ENCODE results near the gene ACBD4. TPM values are rescaled to one million over a fixed set of nuclear protein-coding genes. Genes with fewer than 3 reads are reported as not detected.

Gene ACBD4
- total and polyA plus RNA-seq, 2 of the 13 experiments (the other 11 are each of a cell fraction or from before 2014, with no cell fraction given), result 16.1 to 26.9 TPM

DNA sequence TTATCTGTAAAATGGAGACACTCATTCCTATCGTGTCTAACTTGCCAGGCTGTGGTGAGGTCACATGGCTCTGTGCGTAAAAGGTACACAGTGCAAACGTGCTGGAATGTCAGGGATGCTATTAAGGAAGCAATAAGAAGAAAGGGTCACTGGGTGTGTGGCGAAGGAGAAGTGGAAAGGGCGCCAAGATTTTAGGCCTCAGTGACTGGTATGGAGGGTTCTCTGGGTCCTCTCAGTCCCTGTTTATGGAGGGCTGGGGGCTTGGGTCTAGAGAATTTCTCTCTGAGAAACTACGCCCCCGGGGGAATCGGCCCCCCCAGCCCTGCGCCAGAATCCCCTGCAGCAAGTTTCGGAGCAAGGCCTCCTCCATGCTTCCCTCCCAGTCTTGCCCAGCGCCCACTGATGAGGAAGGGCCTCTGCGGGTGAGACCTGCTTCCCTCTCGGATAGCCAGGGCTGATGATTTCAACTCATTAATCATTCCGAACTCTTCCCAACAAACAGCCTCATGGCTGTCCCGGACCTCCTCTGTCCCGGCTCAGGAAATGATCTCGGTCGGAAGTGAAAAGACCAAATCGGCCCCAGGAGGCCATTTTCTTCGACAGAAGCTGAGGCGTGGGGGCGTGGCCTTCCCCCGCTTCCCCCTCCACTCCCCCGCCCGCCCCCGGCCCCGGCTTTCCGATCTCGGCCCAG, 11.5 kb downstream of the ACBD4 start (continued):
- TF ChIP-seq, protein P1, sequence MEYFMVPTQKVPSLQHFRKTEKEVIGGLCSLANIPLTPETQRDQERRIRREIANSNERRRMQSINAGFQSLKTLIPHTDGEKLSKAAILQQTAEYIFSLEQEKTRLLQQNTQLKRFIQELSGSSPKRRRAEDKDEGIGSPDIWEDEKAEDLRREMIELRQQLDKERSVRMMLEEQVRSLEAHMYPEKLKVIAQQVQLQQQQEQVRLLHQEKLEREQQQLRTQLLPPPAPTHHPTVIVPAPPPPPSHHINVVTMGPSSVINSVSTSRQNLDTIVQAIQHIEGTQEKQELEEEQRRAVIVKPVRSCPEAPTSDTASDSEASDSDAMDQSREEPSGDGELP (IDR thresholded peaks at IDR 0.05; ENCODE audit: borderline replicate concordance, low read depth), result no peak
- peak; percentile 82; the same call in 1 of the 2 replicates for TF ChIP-seq ZNF30 (CRISPR knock-in tag; IDR thresholded peaks at IDR 0.05)
- TF ChIP-seq, protein P2, sequence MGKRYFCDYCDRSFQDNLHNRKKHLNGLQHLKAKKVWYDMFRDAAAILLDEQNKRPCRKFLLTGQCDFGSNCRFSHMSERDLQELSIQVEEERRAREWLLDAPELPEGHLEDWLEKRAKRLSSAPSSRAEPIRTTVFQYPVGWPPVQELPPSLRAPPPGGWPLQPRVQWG (CRISPR knock-in tag; IDR thresholded peaks at IDR 0.05; ENCODE audit: borderline replicate concordance, low read depth), result no peak
- TF ChIP-seq, protein P3, sequence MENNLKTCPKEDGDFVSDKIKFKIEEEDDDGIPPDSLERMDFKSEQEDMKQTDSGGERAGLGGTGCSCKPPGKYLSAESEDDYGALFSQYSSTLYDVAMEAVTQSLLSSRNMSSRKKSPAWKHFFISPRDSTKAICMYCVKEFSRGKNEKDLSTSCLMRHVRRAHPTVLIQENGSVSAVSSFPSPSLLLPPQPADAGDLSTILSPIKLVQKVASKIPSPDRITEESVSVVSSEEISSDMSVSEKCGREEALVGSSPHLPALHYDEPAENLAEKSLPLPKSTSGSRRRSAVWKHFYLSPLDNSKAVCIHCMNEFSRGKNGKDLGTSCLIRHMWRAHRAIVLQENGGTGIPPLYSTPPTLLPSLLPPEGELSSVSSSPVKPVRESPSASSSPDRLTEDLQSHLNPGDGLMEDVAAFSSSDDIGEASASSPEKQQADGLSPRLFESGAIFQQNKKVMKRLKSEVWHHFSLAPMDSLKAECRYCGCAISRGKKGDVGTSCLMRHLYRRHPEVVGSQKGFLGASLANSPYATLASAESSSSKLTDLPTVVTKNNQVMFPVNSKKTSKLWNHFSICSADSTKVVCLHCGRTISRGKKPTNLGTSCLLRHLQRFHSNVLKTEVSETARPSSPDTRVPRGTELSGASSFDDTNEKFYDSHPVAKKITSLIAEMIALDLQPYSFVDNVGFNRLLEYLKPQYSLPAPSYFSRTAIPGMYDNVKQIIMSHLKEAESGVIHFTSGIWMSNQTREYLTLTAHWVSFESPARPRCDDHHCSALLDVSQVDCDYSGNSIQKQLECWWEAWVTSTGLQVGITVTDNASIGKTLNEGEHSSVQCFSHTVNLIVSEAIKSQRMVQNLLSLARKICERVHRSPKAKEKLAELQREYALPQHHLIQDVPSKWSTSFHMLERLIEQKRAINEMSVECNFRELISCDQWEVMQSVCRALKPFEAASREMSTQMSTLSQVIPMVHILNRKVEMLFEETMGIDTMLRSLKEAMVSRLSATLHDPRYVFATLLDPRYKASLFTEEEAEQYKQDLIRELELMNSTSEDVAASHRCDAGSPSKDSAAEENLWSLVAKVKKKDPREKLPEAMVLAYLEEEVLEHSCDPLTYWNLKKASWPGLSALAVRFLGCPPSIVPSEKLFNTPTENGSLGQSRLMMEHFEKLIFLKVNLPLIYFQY (CRISPR knock-in tag; IDR thresholded peaks at IDR 0.05; ENCODE audit: borderline replicate concordance), result no peak
- TF ChIP-seq ZFP36 (IDR thresholded peaks at IDR 0.05; ENCODE audit: borderline replicate concordance, low read depth, low read length, partially characterized antibody), result no peak
- TF ChIP-seq ZNF766 (CRISPR knock-in tag; IDR thresholded peaks at IDR 0.05; ENCODE audit: borderline replicate concordance), result no peak
- TF ChIP-seq, protein P4, sequence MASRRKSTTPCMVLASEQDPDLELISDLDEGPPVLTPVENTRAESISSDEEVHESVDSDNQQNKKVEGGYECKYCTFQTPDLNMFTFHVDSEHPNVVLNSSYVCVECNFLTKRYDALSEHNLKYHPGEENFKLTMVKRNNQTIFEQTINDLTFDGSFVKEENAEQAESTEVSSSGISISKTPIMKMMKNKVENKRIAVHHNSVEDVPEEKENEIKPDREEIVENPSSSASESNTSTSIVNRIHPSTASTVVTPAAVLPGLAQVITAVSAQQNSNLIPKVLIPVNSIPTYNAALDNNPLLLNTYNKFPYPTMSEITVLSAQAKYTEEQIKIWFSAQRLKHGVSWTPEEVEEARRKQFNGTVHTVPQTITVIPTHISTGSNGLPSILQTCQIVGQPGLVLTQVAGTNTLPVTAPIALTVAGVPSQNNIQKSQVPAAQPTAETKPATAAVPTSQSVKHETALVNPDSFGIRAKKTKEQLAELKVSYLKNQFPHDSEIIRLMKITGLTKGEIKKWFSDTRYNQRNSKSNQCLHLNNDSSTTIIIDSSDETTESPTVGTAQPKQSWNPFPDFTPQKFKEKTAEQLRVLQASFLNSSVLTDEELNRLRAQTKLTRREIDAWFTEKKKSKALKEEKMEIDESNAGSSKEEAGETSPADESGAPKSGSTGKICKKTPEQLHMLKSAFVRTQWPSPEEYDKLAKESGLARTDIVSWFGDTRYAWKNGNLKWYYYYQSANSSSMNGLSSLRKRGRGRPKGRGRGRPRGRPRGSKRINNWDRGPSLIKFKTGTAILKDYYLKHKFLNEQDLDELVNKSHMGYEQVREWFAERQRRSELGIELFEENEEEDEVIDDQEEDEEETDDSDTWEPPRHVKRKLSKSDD (CRISPR knock-in tag; IDR thresholded peaks at IDR 0.05; ENCODE audit: low read depth), result no peak
- TF ChIP-seq, protein P5, sequence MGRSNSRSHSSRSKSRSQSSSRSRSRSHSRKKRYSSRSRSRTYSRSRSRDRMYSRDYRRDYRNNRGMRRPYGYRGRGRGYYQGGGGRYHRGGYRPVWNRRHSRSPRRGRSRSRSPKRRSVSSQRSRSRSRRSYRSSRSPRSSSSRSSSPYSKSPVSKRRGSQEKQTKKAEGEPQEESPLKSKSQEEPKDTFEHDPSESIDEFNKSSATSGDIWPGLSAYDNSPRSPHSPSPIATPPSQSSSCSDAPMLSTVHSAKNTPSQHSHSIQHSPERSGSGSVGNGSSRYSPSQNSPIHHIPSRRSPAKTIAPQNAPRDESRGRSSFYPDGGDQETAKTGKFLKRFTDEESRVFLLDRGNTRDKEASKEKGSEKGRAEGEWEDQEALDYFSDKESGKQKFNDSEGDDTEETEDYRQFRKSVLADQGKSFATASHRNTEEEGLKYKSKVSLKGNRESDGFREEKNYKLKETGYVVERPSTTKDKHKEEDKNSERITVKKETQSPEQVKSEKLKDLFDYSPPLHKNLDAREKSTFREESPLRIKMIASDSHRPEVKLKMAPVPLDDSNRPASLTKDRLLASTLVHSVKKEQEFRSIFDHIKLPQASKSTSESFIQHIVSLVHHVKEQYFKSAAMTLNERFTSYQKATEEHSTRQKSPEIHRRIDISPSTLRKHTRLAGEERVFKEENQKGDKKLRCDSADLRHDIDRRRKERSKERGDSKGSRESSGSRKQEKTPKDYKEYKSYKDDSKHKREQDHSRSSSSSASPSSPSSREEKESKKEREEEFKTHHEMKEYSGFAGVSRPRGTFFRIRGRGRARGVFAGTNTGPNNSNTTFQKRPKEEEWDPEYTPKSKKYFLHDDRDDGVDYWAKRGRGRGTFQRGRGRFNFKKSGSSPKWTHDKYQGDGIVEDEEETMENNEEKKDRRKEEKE (IDR thresholded peaks at IDR 0.05), result no peak
- TF ChIP-seq U2AF2 (IDR thresholded peaks at IDR 0.05; ENCODE audit: low read depth, low read length), result no peak
- peak; percentile 46 to 76; a peak in 3 of 4 replicates for TF ChIP-seq POLR2A (IDR thresholded peaks at IDR 0.05; ENCODE audit: insufficient read depth in 1 of 2, low read depth in 2 of 2, low read length in 2 of 2)
- no peak for TF ChIP-seq TCF7 (IDR thresholded peaks at IDR 0.05; ENCODE audit: low read depth)
- no peak for TF ChIP-seq NFIC (IDR thresholded peaks at IDR 0.05; ENCODE audit: low read length)
- no peak for TF ChIP-seq ZNF780A (CRISPR knock-in tag; IDR thresholded peaks at IDR 0.05)
- TF ChIP-seq ZBTB1 (CRISPR knock-in tag; IDR thresholded peaks at IDR 0.05; ENCODE audit: borderline replicate concordance), result no peak
